Smooth muscle cell (in vitro differentiated cells): ENCODE results near the gene GEMIN4. TPM values are rescaled to one million over a fixed set of nuclear protein-coding genes. Genes with fewer than 3 reads are reported as not detected.

Experiments used
- DNase-seq: peaks from one replicate; lab custom pipeline; 2025; ENCODE audit not compliant: unreplicated experiment; lab: John Stamatoyannopoulos, UW
- H2AFZ ChIP-seq: fragments of 200-600 bp; sonication (generic); 2 replicates; pipeline ENCODE4 v1.6.0; 2016; ENCODE audit warnings: antibody characterized with exemption, low read depth, mild to moderate bottlenecking
- H3F3A ChIP-seq: fragments of 200-600 bp; sonication (generic); 2 replicates; pipeline ENCODE4 v1.6.0; 2017; ENCODE audit warnings: antibody characterized with exemption, low read depth
- H3K27ac ChIP-seq: fragments of 200-600 bp; sonication (generic); 2 replicates; pipeline ENCODE4 v1.5.1; 2016; ENCODE audit warnings: low read depth, mild to moderate bottlenecking
- H3K27me3 ChIP-seq: fragments of 200-600 bp; sonication (generic); 2 replicates; pipeline ENCODE4 v1.6.1; 2016; ENCODE audit warnings: low read depth, mild to moderate bottlenecking
- H3K36me3 ChIP-seq: fragments of 200-600 bp; sonication (generic); 2 replicates; pipeline ENCODE4 v1.5.1; 2016; ENCODE audit warnings: low read depth
- H3K4me1 ChIP-seq: fragments of 200-600 bp; sonication (generic); 2 replicates; pipeline ENCODE4 v1.5.1; 2016; ENCODE audit warnings: low read depth
- H3K4me2 ChIP-seq: fragments of 200-600 bp; sonication (generic); 2 replicates; pipeline ENCODE4 v1.6.0; 2016; ENCODE audit warnings: mild to moderate bottlenecking
- H3K4me3 ChIP-seq: fragments of 200-600 bp; sonication (generic); 2 replicates; pipeline ENCODE4 v1.5.1; 2016; ENCODE audit warnings: mild to moderate bottlenecking
- H3K79me2 ChIP-seq: fragments of 200-600 bp; sonication (generic); 2 replicates; pipeline ENCODE4 v1.6.0; 2016; ENCODE audit warnings: low read depth, mild to moderate bottlenecking
- H3K9ac ChIP-seq: fragments of 200-600 bp; sonication (generic); 2 replicates; pipeline ENCODE4 v1.6.0; 2016; ENCODE audit warnings: low read depth
- H3K9me3 ChIP-seq: fragments of 200-600 bp; sonication (generic); replicated peaks from 2 replicates; pipeline ENCODE4 v1.5.1; 2016; ENCODE audit warnings: low read depth
- H4K20me1 ChIP-seq: fragments of 200-600 bp; sonication (generic); 2 replicates; pipeline ENCODE4 v1.6.0; 2016; ENCODE audit warnings: low read depth
- WGBS: methylation state at CpG from one replicate; pipeline ENCODE4 v1.1.7; 2016; ENCODE audit warnings: low lambda C conversion rate; 5-methylcytosine and 5-hydroxymethylcytosine counted together
- polyA plus RNA-seq: library from polyadenylated mRNA; unstranded; fragments of >200 nt; fragmentation: Nextera tagmentation; extraction: Ambion mirVana; gene quantifications from 2 replicates; pipeline ENCODE4 v1.2.1, GENCODE V29; 2016
- total RNA-seq: library from RNA; depleted of rRNA; stranded (reverse); fragments of >200 nt; gene quantifications from 2 replicates; pipeline ENCODE4 v1.2.3, GENCODE V29; 2014
- TF ChIP-seq, protein P1 (sequence below): fragments of 200-600 bp; sonication (generic); IDR thresholded peaks from 2 replicates; pipeline ENCODE4 v1.5.1; 2017; ENCODE audit warnings: borderline replicate concordance, mild to moderate bottlenecking, antibody characterized with exemption; ENCODE audit not compliant: insufficient read depth, poor library complexity, severe bottlenecking

The GEMIN4 gene
- total and polyA plus RNA-seq, 2 experiments from 2014 or later = 10.5 to 18.8 TPM

DNA sequence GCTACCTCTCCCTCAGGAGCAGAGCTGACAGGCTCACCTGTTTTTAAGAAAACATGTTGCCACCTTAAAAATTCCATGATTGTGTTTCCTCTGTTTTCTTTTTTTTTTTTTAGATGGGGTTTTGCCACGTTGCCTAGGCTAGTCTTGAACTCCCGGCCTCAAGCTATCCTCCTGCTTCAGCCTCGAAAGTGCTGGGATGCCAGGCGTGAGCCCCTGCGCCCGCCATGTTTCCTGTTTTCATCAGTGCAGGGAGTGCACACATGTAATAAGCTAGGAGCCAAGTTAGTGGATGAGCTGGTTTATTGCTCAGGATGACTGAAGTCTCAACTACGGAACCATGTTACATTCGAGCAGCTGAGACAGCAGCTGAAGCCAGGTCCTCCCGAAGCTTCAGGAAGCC lies 43.7 kb upstream of the GEMIN4 start:
- Histone ChIP-seq H3K4me1 (peaks cover 4% of the 10 kb centered on the region), H3K9ac (no peak overlapping the region), H3F3A (peaks cover 13% of the 10 kb centered on the region), H3K27ac (no peak overlapping the region), H2AFZ (no peak overlapping the region), H3K27me3 (no peaks in the 10 kb centered on the region), H3K36me3 (no peaks in the 10 kb centered on the region), H3K9me3 (no peaks in the 10 kb centered on the region), H3K4me2 (no peak overlapping the region), H3K4me3 (no peak overlapping the region), H3K79me2 (no peaks in the 10 kb centered on the region), H4K20me1 (peaks cover 13% of the 10 kb centered on the region)
- 88% methylated on average over 9 of the region's 9 CpGs for WGBS
- no peak for DNase-seq
- TF ChIP-seq, protein P1, sequence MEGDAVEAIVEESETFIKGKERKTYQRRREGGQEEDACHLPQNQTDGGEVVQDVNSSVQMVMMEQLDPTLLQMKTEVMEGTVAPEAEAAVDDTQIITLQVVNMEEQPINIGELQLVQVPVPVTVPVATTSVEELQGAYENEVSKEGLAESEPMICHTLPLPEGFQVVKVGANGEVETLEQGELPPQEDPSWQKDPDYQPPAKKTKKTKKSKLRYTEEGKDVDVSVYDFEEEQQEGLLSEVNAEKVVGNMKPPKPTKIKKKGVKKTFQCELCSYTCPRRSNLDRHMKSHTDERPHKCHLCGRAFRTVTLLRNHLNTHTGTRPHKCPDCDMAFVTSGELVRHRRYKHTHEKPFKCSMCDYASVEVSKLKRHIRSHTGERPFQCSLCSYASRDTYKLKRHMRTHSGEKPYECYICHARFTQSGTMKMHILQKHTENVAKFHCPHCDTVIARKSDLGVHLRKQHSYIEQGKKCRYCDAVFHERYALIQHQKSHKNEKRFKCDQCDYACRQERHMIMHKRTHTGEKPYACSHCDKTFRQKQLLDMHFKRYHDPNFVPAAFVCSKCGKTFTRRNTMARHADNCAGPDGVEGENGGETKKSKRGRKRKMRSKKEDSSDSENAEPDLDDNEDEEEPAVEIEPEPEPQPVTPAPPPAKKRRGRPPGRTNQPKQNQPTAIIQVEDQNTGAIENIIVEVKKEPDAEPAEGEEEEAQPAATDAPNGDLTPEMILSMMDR = no peak

DNA sequence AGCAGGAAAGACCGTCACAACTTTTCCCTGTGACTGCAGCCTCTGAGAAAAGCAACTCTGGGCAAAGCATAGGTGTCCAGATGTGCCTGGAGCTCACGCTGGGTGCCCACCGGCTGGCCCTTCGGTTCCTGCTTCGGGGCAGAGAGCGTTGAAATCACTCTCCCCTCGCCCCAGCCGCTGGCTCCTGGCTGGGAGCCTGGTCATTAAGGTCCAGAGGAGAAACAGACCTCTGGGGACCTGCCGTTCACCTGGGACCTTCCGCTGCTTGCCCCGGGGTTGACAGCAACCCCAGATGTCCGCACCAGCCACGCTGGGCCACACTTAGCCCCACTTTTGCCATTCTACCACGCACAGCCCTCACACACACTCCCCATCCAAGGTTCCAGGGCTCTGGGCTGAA lies 43.2 kb upstream of the GEMIN4 start:
- no peaks in the 10 kb centered on the region for H3K27me3 ChIP-seq
- TF ChIP-seq, protein P1 = no peak
- H3K4me1 ChIP-seq = peaks cover 4% of the 10 kb centered on the region
- H3K4me3 ChIP-seq = no peak overlapping the region
- no peak overlapping the region for H3K27ac ChIP-seq
- no peaks in the 10 kb centered on the region for H3K36me3 ChIP-seq
- DNase-seq = no peak
- H3K9me3 ChIP-seq = no peaks in the 10 kb centered on the region
- peaks cover 9% of the 10 kb centered on the region for H4K20me1 ChIP-seq
- H2AFZ ChIP-seq = no peak overlapping the region
- H3K4me2 ChIP-seq = no peak overlapping the region
- no peak overlapping the region for H3K9ac ChIP-seq
- no peaks in the 10 kb centered on the region for H3K79me2 ChIP-seq
- H3F3A ChIP-seq = peaks cover 13% of the 10 kb centered on the region
- WGBS = 88% methylated on average over 14 of the region's 14 CpGs

DNA sequence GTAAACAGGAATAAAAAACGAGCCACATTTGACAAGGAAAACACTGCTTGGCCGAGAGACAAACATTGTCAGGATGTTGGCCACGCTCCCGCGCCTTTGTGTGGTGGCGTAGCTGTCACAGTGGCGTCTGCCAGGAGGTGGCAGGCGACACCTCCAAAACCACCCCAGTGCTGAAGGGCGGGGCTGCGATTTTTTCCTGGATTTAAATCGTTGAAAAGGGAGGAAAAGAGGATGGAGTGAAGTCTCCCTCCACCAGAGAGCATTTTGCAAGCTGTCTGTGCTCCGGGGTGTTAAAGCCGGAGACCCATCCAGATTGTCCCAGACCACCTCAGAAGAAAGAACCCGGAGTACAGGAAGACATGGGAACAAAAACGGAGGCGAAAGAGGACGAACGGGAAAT lies 42.8 kb upstream of the GEMIN4 start:
- no peaks in the 10 kb centered on the region for H3K36me3 ChIP-seq
- H3K27ac ChIP-seq = no peak overlapping the region
- 40% methylated on average over 18 of the region's 18 CpGs for WGBS
- peaks cover 8% of the 10 kb centered on the region for H4K20me1 ChIP-seq
- H3K79me2 ChIP-seq = no peaks in the 10 kb centered on the region
- no peaks in the 10 kb centered on the region for H3K27me3 ChIP-seq
- peak; percentile 13 for DNase-seq
- no peak overlapping the region for H3K4me3 ChIP-seq
- H3K9me3 ChIP-seq = no peaks in the 10 kb centered on the region
- peaks cover 13% of the 10 kb centered on the region for H3F3A ChIP-seq
- peaks cover 4% of the 10 kb centered on the region for H3K4me1 ChIP-seq
- H2AFZ ChIP-seq = no peak overlapping the region
- TF ChIP-seq, protein P1 = peak; percentile 78
- no peak overlapping the region for H3K9ac ChIP-seq
- H3K4me2 ChIP-seq = no peak overlapping the region

DNA sequence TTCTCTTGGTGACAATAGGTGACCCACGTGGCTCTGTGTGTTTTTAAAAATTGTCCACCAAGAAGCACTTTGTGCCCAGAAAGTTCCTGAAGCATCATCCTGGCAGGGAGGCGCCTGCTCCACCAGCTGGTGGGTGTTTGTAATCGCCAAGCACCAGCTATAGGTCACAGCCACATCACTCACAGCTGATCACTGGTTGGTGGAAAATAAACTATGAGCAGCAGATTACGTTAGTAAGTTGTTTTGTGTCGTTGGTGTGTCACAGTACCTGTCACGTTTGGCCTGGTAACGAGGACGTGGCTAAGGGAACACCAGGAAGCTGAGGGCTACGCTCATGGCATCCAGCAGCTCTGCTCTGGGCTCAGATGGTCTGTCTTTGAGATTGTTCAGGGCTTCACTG lies 40.2 kb upstream of the GEMIN4 start:
- no peak overlapping the region for H3K4me2 ChIP-seq

More for the DNA sequence above, 40.2 kb upstream of the GEMIN4 start:
- TF ChIP-seq, protein P1 = no peak
- Histone ChIP-seq H3K4me3 (no peak overlapping the region), H3K4me1 (peaks cover 4% of the 10 kb centered on the region), H3K9me3 (no peaks in the 10 kb centered on the region), H3K27ac (peak overlapping the region; percentile 23), H3K79me2 (peaks cover 3% of the 10 kb centered on the region), H4K20me1 (peaks cover 8% of the 10 kb centered on the region), H3K9ac (no peak overlapping the region), H3F3A (peaks cover 13% of the 10 kb centered on the region), H3K36me3 (no peaks in the 10 kb centered on the region), H3K27me3 (no peaks in the 10 kb centered on the region), H2AFZ (no peak overlapping the region)
- WGBS = 84% methylated on average over 9 of the region's 9 CpGs
- no peak for DNase-seq
